ENCODE measurements around the gene ME3. TPM values are rescaled to one million over a fixed set of nuclear protein-coding genes. Genes with fewer than 3 reads are reported as not detected.
"Not testable (repeated sequence)": the region's sequence is repeated elsewhere in the genome, so short reads cannot be mapped to it uniquely, and the experiment has no call there.

The ME3 gene
- total and polyA plus RNA-seq, 7 experiments from 2014 or later: 0.48 to 13.7 (median 6.4) TPM

DNA sequence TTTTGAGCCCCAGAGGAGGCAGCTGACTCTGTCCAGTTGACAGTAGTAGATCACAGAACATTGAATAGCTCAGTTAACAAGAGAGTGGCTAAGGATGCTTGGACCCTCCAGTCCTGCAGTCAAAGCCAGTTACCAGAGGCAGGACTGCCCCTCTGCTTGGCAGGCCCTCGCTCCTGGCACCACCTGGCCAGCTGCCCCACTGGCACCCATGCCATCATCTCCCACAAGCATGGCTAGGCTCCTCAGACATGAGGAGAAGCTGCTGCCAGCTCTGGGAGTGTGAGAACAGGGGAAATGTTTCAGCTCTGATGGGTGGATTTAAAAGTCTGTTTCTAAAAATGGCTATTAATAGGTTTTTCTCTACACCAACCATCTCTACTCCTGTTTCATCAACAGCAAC, 13.9 kb downstream of the ME3 start:
- Histone ChIP-seq H3K4me1 (ENCODE audit: control insufficient read depth in 2 of 2, insufficient read depth in 2 of 2, low read length in 2 of 2) (no peaks in the 10 kb centered on the region), H3K27ac (ENCODE audit: low read depth, low read length) (no peak overlapping the region), H3K27me3 (ENCODE audit: control insufficient read depth in 2 of 2, insufficient read depth in 2 of 2, low read length in 2 of 2) (no peaks in the 10 kb centered on the region), H3K4me3 (ENCODE audit: low read length) (no peak overlapping the region), H3K9me3 (ENCODE audit: control insufficient read depth in 2 of 3, low read length in 3 of 3) (no peaks in the 10 kb centered on the region), H3K36me3 (ENCODE audit: control insufficient read depth in 2 of 3, insufficient read depth in 3 of 3, low read length in 3 of 3) (no peaks in the 10 kb centered on the region)
- Mint-ChIP-seq H3K27ac (no peak overlapping the region), H3K4me1 (no peaks in the 10 kb centered on the region), H3K9me3 (peaks cover 0 to 21% (median 2%) of the 10 kb centered on the region in 11 donors), H3K36me3 (peaks cover 0 to 5% (median 0%) of the 10 kb centered on the region in 5 donors), H3K27me3 (peaks cover 0 to 10% (median 0%) of the 10 kb centered on the region in 5 donors), H3K4me3 (no peak overlapping the region)
- no peak for DNase-seq
- POLR2A ChIA-PET: no interaction called here
- no peak for ATAC-seq
- CTCF ChIA-PET: no interaction called here
- intact Hi-C loops (cut with micrococcal nuclease): no loop called here

DNA sequence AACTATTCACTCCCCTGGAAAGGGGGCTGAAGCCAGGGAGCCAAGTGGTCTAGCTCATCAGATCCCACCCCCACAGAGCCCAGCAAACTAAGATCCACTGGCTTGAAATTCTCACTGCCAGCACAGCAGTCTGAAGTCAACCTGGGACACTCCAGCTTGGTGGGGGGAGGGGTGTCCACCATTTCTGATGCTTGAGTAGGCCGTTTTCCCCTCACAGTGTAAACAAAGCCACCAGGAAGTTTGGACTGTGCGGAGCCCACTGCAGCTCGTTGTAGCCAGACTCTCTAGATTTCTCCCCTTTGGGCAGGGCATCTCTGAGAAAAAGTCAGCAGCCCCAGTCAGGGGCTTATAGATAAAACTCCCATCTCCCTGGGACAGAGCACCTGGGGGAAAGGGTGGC, 27.2 kb downstream of the ME3 start:
- H3K4me3 ChIP-seq (ENCODE audit: low read length); H3K27me3 ChIP-seq (ENCODE audit: control insufficient read depth in 2 of 2, insufficient read depth in 2 of 2, low read length in 2 of 2); H3K36me3 ChIP-seq (ENCODE audit: control insufficient read depth in 2 of 3, insufficient read depth in 3 of 3, low read length in 3 of 3); H3K4me3 Mint-ChIP-seq; DNase-seq; H3K4me1 ChIP-seq (ENCODE audit: control insufficient read depth in 2 of 2, insufficient read depth in 2 of 2, low read length in 2 of 2); H3K27ac ChIP-seq (ENCODE audit: low read depth, low read length); H3K27ac Mint-ChIP-seq; H3K9me3 ChIP-seq (ENCODE audit: control insufficient read depth in 2 of 3, low read length in 3 of 3); POLR2A ChIA-PET; ATAC-seq; CTCF ChIA-PET; intact Hi-C loops (cut with micrococcal nuclease): not testable (repeated sequence)
- peaks cover 4 to 39% (median 19%) of the 10 kb centered on the region in 11 donors for H3K9me3 Mint-ChIP-seq
- H3K27me3 Mint-ChIP-seq: peaks cover 0 to 24% (median 7%) of the 10 kb centered on the region in 5 donors
- peaks cover 6 to 13% (median 7%) of the 10 kb centered on the region in 5 donors for H3K36me3 Mint-ChIP-seq
- peaks cover 0 to 16% (median 0%) of the 10 kb centered on the region in 7 donors for H3K4me1 Mint-ChIP-seq

- no peak overlapping the region for H3K27ac ChIP-seq (ENCODE audit: low read depth, low read length)
- H3K4me3 Mint-ChIP-seq: no peak overlapping the region
- no peaks in the 10 kb centered on the region for H3K27me3 ChIP-seq (ENCODE audit: control insufficient read depth in 2 of 2, insufficient read depth in 2 of 2, low read length in 2 of 2)
- H3K9me3 Mint-ChIP-seq: peaks cover 0 to 30% (median 17%) of the 10 kb centered on the region in 11 donors
- no peaks in the 10 kb centered on the region for H3K36me3 ChIP-seq (ENCODE audit: control insufficient read depth in 2 of 3, insufficient read depth in 3 of 3, low read length in 3 of 3)
- H3K4me1 Mint-ChIP-seq: peaks cover 0 to 19% (median 0%) of the 10 kb centered on the region in 7 donors
- CTCF ChIA-PET: no interaction called here
- no peak for DNase-seq
- intact Hi-C loops (cut with micrococcal nuclease): no loop called here
- POLR2A ChIA-PET: no interaction called here
- no peaks in the 10 kb centered on the region for H3K9me3 ChIP-seq (ENCODE audit: control insufficient read depth in 2 of 3, low read length in 3 of 3)
- no peak overlapping the region for H3K27ac Mint-ChIP-seq
- no peak for ATAC-seq
- no peak overlapping the region for H3K4me3 ChIP-seq (ENCODE audit: low read length)
- no peaks in the 10 kb centered on the region for H3K4me1 ChIP-seq (ENCODE audit: control insufficient read depth in 2 of 2, insufficient read depth in 2 of 2, low read length in 2 of 2)
- peaks cover 0 to 24% (median 7%) of the 10 kb centered on the region in 5 donors for H3K27me3 Mint-ChIP-seq
- H3K36me3 Mint-ChIP-seq: peaks cover 6 to 13% (median 7%) of the 10 kb centered on the region in 5 donors
Observed at GRCh38 chr11:86644291-86644690, 28.1 kb downstream of the ME3 start.

DNA sequence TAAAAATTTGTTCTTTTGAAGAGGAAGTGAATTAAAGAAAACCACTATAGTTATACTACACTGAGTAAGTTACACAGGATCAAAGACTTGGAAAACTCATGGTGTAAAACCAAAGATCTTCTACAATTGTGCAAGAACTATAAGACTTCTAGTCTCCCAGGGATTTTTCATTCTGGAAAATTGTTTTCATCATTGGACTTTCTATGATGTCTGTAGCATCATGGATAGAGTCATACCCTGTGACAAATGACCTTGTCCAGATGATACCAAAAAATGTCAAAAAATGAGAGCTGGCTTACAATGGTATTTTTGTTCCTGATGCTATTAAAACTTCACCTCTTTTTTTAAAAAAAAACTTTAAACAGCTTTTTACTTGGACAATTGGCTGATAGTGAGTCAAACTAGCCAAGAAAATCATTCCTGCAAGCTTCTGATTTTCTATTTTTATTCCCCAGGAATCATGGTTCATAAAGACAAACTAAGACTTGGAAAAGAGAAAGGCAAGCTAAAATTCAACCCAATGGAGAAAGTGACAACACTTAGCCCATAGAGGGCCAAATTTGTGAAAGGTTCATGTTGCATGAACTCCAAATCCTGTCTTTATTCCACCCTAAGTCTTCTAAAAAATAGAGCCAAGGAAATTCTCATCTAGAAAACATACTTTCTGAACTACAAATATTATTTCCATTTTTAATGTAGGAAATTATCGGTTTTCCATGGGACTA, 30.7 kb downstream of the ME3 start:
- Histone ChIP-seq H3K36me3 (ENCODE audit: control insufficient read depth in 2 of 3, insufficient read depth in 3 of 3, low read length in 3 of 3) (no peaks in the 10 kb centered on the region), H3K9me3 (ENCODE audit: control insufficient read depth in 2 of 3, low read length in 3 of 3) (no peaks in the 10 kb centered on the region), H3K4me1 (ENCODE audit: control insufficient read depth in 2 of 2, insufficient read depth in 2 of 2, low read length in 2 of 2) (no peaks in the 10 kb centered on the region), H3K27ac (ENCODE audit: low read depth, low read length) (no peak overlapping the region), H3K27me3 (ENCODE audit: control insufficient read depth in 2 of 2, insufficient read depth in 2 of 2, low read length in 2 of 2) (no peaks in the 10 kb centered on the region), H3K4me3 (ENCODE audit: low read length) (no peak overlapping the region)
- Mint-ChIP-seq H3K4me3 (no peak overlapping the region), H3K9me3 (peaks cover 0 to 17% (median 6%) of the 10 kb centered on the region in 11 donors), H3K4me1 (peaks cover 0 to 35% (median 10%) of the 10 kb centered on the region in 7 donors), H3K36me3 (peaks cover 4 to 7% (median 6%) of the 10 kb centered on the region in 5 donors), H3K27me3 (peaks cover 0 to 25% (median 7%) of the 10 kb centered on the region in 5 donors), H3K27ac (no peak overlapping the region)
- intact Hi-C loops (cut with micrococcal nuclease): no loop called here
- no peak for DNase-seq
- ATAC-seq: no peak
- CTCF ChIA-PET: no interaction called here
- POLR2A ChIA-PET: no interaction called here

DNA sequence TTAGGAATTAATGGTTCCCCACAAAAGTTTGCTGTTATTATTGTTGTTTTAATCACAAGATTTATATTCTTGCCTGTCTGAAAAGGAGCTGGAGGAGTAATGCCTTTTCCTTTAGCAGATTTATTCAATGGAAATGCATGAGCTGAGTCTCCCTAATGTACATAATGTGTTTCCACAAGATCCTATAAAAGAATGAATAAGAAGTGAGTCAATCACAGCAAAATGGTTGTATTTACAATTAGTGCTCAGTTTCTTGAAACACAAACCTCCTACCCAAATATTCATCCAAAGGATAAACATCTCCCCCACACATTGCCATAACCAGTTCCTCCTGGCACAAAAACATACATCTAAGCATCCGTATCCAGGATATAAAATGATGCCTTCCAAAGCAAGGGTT, 33.3 kb downstream of the ME3 start:
- no peak overlapping the region for H3K27ac Mint-ChIP-seq
- intact Hi-C loops (cut with micrococcal nuclease): no loop called here
- peaks cover 0 to 42% (median 2%) of the 10 kb centered on the region in 5 donors for H3K27me3 Mint-ChIP-seq
- no peaks in the 10 kb centered on the region for H3K4me1 ChIP-seq (ENCODE audit: control insufficient read depth in 2 of 2, insufficient read depth in 2 of 2, low read length in 2 of 2)
- POLR2A ChIA-PET: no interaction called here
- H3K9me3 ChIP-seq (ENCODE audit: control insufficient read depth in 2 of 3, low read length in 3 of 3): no peaks in the 10 kb centered on the region
- H3K36me3 Mint-ChIP-seq: peaks cover 0 to 7% (median 0%) of the 10 kb centered on the region in 5 donors
- H3K4me3 Mint-ChIP-seq: no peak overlapping the region
- no peaks in the 10 kb centered on the region for H3K36me3 ChIP-seq (ENCODE audit: control insufficient read depth in 2 of 3, insufficient read depth in 3 of 3, low read length in 3 of 3)
- ATAC-seq: no peak
- no peak for DNase-seq
- CTCF ChIA-PET: no interaction called here
- H3K27ac ChIP-seq (ENCODE audit: low read depth, low read length): no peak overlapping the region
- no peaks in the 10 kb centered on the region for H3K27me3 ChIP-seq (ENCODE audit: control insufficient read depth in 2 of 2, insufficient read depth in 2 of 2, low read length in 2 of 2)
- H3K9me3 Mint-ChIP-seq: peaks cover 0 to 11% (median 0%) of the 10 kb centered on the region in 11 donors
- peaks cover 0 to 31% (median 10%) of the 10 kb centered on the region in 7 donors for H3K4me1 Mint-ChIP-seq
- H3K4me3 ChIP-seq (ENCODE audit: low read length): no peak overlapping the region

- POLR2A ChIA-PET: no interaction called here
Observed at GRCh38 chr11:86638673-86639072, 33.7 kb downstream of the ME3 start.

DNA sequence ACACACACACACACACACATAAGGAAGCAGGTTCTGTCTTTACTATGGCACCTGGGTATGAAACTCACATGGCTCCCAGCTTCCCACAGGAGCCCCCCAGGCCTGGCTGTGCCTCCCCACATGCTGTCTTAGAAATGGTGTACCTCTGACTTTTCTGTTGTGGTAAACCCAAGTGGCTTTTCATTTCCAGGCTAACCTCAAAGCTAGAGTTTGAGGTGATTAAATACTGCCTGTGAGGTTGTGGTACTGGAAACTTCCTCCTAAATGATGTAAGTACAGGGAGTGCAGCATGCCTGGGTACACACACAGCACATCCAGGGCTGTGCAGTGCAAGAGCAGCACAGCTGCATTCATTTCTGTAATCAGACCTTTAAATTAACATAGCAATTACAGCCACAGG, 34.4 kb downstream of the ME3 start:
- peaks cover 0 to 42% (median 0%) of the 10 kb centered on the region in 5 donors for H3K27me3 Mint-ChIP-seq
- Histone ChIP-seq H3K9me3 (ENCODE audit: control insufficient read depth in 2 of 3, low read length in 3 of 3) (no peaks in the 10 kb centered on the region), H3K4me3 (ENCODE audit: low read length) (no peak overlapping the region), H3K27ac (ENCODE audit: low read depth, low read length) (no peak overlapping the region), H3K4me1 (ENCODE audit: control insufficient read depth in 2 of 2, insufficient read depth in 2 of 2, low read length in 2 of 2) (no peaks in the 10 kb centered on the region), H3K36me3 (ENCODE audit: control insufficient read depth in 2 of 3, insufficient read depth in 3 of 3, low read length in 3 of 3) (no peaks in the 10 kb centered on the region), H3K27me3 (ENCODE audit: control insufficient read depth in 2 of 2, insufficient read depth in 2 of 2, low read length in 2 of 2) (no peaks in the 10 kb centered on the region)
- H3K9me3 Mint-ChIP-seq: peaks cover 0 to 11% (median 0%) of the 10 kb centered on the region in 11 donors
- ATAC-seq (peak; percentile 31), DNase-seq (peak in 1 of 9 donors; percentile 27)
- peak overlapping the region in 1 of 10 donors; percentile 44 for H3K4me3 Mint-ChIP-seq
- peaks cover 0 to 5% (median 0%) of the 10 kb centered on the region in 5 donors for H3K36me3 Mint-ChIP-seq
- H3K4me1 Mint-ChIP-seq: peaks cover 0 to 30% (median 9%) of the 10 kb centered on the region in 7 donors
- ChIA-PET CTCF (no interaction called here), POLR2A (no interaction called here)
- no peak overlapping the region for H3K27ac Mint-ChIP-seq
- intact Hi-C loops (cut with micrococcal nuclease): no loop called here

More at GRCh38 chr11:86638673-86639072, 33.7 kb downstream of the ME3 start:
- Histone ChIP-seq H3K27ac (ENCODE audit: low read depth, low read length) (no peak overlapping the region), H3K9me3 (ENCODE audit: control insufficient read depth in 2 of 3, low read length in 3 of 3) (no peaks in the 10 kb centered on the region), H3K27me3 (ENCODE audit: control insufficient read depth in 2 of 2, insufficient read depth in 2 of 2, low read length in 2 of 2) (no peaks in the 10 kb centered on the region), H3K36me3 (ENCODE audit: control insufficient read depth in 2 of 3, insufficient read depth in 3 of 3, low read length in 3 of 3) (no peaks in the 10 kb centered on the region), H3K4me1 (ENCODE audit: control insufficient read depth in 2 of 2, insufficient read depth in 2 of 2, low read length in 2 of 2) (no peaks in the 10 kb centered on the region), H3K4me3 (ENCODE audit: low read length) (no peak overlapping the region)
- Mint-ChIP-seq H3K4me3 (no peak overlapping the region), H3K36me3 (peaks cover 0 to 7% (median 0%) of the 10 kb centered on the region in 5 donors), H3K9me3 (peaks cover 0 to 11% (median 0%) of the 10 kb centered on the region in 11 donors), H3K4me1 (peaks cover 0 to 30% (median 10%) of the 10 kb centered on the region in 7 donors), H3K27me3 (peaks cover 0 to 41% (median 0%) of the 10 kb centered on the region in 5 donors), H3K27ac (no peak overlapping the region)
- DNase-seq (no peak), ATAC-seq (no peak)
- CTCF ChIA-PET: no interaction called here
- intact Hi-C loops (cut with micrococcal nuclease): no loop called here

Data from naive thymus-derived CD4-positive, alpha-beta T cell (primary cell).